KOPT-K1 (cell line): ENCODE results near the gene OR2J2.
"Not testable (repeated sequence)": the region's sequence is repeated elsewhere in the genome, so short reads cannot be mapped to it uniquely, and the experiment has no call there.

Experiments used
- H3K27ac ChIP-seq: fragments of 200-600 bp; sonication (generic); 2 replicates; pipeline ENCODE4 v1.5.1; 2016; ENCODE audit warnings: antibody characterized with exemption, mild to moderate bottlenecking, low read depth, low read length; ENCODE audit not compliant: poor library complexity, severe bottlenecking
- H3K36me3 ChIP-seq: fragments of 200-600 bp; sonication (generic); 2 replicates; pipeline ENCODE4 v1.5.1; 2017; ENCODE audit warnings: antibody characterized with exemption, mild to moderate bottlenecking, low read length, moderate library complexity; ENCODE audit not compliant: insufficient read depth
- H3K9me3 ChIP-seq: fragments of 200-600 bp; sonication (generic); 2 replicates; pipeline ENCODE4 v1.5.1; 2017; ENCODE audit warnings: antibody characterized with exemption, low read length, mild to moderate bottlenecking; ENCODE audit not compliant: insufficient read depth, poor library complexity, severe bottlenecking

Gene OR2J2

DNA sequence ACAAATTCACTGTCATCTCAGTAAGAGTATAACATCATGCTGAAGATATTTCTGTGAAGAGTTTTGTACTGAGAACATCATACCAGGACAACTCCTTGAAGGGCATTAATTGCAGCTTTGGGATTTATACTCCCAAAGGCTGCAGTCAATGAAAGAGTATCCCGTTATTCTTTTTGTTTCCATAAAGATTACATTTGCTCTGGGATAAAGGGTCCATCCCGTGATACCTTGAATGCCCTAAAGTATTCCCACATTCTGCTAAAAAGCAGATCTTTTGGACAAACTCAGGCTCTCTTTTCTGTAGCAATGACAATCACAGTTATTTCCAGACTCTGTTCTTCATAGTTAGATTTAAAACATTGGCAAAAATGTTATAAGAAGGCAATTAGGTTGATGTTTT is at the start of gene OR2J2:
OR2J2 (plus strand) TSS at position 301 of the 400 bp plus-strand sequence. CDS start 2,729 bp downstream, outside the sequence.
- not testable (repeated sequence) for H3K9me3 ChIP-seq, H3K36me3 ChIP-seq, H3K27ac ChIP-seq

DNA sequence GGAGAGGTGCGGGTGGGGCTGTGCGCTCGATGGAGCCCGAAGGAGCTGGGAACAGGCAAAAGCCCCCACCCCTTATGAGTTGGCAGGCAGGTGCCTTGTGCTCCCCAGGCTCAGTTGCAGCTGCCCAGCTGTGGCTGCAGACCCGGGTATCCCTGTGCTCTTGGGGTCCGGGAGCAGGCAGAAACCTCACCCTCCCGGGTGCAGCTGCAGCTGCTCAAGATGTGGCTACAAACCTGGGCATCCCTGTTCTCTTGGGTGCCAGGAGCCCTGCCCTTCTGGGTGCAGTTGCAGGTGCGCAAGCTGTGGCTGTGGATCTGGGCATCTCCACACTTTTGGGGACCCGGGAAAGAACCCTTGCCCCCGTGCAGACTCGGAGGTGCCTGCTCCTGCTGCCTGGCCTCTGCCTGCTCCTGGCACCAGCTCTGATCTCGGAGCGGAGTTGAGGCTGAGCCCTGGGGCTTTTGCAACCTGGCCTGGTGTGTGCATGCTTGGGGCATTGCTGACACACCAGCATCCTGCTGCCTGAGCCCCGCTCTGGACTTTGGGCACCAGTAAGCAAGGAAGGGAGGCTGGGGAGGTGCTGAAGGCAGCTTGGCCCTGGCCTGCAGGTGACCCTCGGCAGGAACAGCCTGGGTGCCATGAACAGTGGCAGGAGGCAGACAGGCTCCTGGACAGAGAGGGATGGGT is 41.2 kb upstream of the OR2J2 start:
- no peak overlapping the region for H3K27ac ChIP-seq
- no peaks in the 10 kb centered on the region for H3K9me3 ChIP-seq
- H3K36me3 ChIP-seq, result no peaks in the 10 kb centered on the region

DNA sequence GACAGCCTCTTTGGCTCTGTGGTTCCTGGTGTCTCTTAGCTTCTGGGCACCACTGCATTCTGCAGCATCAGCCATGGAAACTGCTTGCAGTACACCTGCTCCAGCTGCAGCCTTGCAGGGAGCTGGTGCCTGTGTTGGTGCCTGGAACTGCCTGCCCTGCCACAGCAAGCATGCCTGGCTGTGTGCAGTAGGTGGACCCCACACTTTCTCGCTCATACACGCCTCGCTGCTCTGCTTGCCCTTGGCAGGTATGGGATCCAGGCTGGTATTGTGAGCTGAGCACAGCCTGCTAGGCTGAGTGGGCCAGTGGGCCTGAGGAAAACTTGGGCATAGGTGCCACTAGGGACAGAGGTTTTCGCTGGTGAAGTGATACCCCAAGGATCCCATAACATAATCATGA is 40.1 kb upstream of the OR2J2 start:
- Histone ChIP-seq H3K27ac (no peak overlapping the region), H3K36me3 (no peaks in the 10 kb centered on the region), H3K9me3 (no peaks in the 10 kb centered on the region)

DNA sequence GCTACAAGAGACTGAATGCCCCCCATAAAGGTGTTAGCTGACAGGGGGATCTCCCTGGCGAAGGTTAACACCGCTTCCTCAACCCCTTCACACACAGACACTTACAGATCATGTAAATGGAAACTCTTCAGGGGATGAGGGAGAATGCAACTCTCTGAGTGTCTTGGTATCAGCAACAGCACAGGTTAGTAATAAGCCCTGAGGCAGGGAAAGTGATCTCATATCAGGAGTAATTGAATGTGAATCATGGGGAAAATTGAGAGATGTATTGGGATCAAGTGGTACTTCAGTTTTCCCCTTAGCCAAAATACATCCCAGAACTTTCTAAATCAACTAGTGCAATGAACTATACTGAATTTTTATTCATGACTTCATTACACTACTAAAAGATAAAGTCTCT is 39.0 kb upstream of the OR2J2 start:
- Histone ChIP-seq H3K9me3 (no peaks in the 10 kb centered on the region), H3K36me3 (no peaks in the 10 kb centered on the region), H3K27ac (no peak overlapping the region)

DNA sequence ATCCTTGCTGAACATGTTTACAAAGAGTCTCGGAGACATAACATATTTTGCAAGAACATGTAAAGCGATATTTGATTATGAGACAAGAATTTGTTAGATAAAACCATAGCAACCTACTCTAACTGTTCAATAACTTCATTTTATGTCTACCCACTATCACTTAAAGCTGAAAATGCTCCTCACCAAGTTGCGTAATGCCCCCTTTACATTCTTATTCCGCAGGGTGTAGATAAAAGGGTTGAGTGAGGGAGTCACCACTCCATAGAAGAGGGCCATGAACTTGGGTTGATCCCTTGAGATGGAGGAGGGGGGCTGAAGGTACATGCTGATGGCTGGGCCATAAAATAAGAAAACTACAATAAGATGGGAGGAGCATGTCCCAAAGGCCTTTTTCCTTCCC is 33.0 kb upstream of the OR2J2 start:
- H3K27ac ChIP-seq, result no peak overlapping the region
- H3K9me3 ChIP-seq, result peaks cover 6% of the 10 kb centered on the region
- no peaks in the 10 kb centered on the region for H3K36me3 ChIP-seq

DNA sequence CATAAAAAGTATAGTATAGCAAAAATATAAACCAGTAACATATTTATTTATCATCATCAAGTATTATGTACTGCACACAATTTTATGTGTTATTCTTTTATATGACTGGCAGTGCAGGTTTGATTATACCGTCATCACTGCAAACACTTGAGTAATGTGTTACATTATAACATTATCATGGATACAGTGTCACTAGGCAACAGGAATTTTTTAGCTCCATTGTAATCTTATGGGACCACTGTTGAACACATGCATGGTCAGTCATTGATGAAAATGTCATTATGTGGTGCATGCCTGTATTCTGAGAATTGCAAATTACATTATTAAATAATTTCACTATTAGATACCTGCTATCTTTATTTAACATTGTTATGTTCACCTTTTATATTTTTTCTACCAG is 29.1 kb upstream of the OR2J2 start:
- peaks cover 17% of the 10 kb centered on the region for H3K9me3 ChIP-seq

DNA sequence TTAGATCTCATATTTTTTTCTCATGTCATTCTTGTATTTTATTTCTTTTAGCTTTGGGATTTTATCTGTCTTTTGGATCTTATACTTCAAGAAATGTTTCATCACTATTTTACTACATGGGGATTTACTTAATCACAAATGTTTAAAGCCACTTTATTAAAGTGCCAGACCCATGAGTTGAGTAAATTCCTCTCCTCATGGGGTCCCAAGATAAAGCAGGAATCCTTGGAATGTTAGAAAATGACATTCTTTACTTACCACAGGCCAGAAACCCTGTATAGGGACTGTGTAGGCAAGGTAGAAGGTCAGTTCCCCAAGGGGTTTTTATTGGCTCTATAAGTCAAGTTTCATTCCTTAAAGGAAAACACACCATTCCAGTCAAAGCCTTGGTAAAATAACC is 28.4 kb upstream of the OR2J2 start:
- no peaks in the 10 kb centered on the region for H3K36me3 ChIP-seq
- no peak overlapping the region for H3K27ac ChIP-seq
- H3K9me3 ChIP-seq, result peaks cover 17% of the 10 kb centered on the region

More for the DNA sequence above, 29.1 kb upstream of the OR2J2 start:
- Histone ChIP-seq H3K36me3 (no peaks in the 10 kb centered on the region), H3K27ac (no peak overlapping the region)

DNA sequence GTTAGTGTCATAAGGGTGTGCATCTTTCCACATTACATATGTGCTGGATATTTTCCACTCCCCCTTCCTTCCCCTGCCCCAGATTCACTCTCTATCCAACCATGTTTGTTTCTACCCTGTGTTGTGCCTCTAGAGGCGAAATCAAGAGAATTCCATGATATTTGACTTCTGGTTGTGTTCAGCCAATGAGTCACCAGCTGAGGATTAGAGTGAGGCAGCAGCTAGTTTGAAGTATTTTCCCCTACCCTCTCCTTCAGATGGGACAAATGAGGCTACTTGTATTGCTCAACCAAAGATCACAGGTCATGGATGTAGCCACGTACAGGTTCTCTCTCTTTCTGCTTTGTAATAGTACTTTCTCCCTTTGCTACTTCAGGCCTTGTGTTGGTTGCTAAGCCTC is 24.5 kb upstream of the OR2J2 start:
- Histone ChIP-seq H3K36me3 (no peaks in the 10 kb centered on the region), H3K27ac (no peak overlapping the region), H3K9me3 (peaks cover 17% of the 10 kb centered on the region)

DNA sequence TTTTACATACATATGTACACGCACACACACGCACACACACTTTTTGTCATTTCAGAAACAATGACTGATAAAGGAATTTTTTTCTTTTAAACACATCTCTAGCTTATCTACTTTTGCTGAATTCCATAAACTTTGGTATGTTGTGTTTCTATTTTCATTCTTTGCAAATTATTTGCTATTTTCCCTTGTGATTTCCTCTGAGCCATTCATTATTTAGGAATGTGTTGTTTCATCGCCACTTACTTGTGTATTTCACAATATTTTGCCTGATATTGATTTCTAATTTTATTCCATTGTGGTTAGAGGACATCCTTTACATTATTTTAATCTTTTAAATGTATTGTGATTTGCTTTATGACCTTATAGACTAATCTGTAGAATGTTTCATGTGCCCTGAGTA is 23.6 kb upstream of the OR2J2 start:
- H3K36me3 ChIP-seq, result no peaks in the 10 kb centered on the region
- no peak overlapping the region for H3K27ac ChIP-seq
- H3K9me3 ChIP-seq, result peaks cover 17% of the 10 kb centered on the region

DNA sequence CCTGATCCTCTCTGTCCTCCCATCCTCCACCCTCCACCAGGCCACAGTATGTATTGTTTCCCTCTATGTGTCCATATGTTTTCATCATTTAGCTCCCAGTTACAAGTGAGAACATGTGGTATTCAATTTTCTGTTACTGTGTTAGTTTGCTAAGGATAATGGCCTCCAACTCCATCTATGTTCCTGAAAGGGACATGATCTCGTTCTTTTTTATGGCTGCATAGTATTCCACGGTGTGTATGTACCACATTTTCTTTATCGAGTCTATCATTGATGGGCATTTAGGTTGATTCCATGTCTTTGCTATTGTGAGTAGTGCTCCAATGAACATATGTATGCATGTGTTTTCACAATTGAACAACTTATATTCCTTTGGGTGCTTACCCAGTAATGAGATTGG is 21.3 kb upstream of the OR2J2 start:
- H3K36me3 ChIP-seq, H3K9me3 ChIP-seq, H3K27ac ChIP-seq: not testable (repeated sequence)

DNA sequence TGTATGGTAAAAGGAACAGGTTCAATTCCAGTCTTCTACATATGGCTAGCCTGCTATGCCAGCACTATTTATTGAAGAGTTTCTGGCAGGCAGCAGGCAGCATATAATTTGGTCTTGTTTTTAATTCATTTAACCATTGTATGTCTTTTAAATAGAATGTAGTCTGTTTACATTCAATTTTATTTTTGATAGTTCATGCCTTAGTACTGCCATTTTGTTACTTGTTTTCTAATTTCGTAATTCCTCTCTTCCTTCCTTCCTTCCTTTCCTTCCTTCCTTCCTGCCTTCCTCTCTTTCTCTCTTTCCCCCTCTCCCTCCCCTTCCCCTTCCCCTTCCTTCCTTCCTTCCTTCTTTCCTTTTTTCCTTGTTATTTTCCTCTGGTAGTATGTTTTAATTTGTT is 17.6 kb upstream of the OR2J2 start:
- Histone ChIP-seq H3K36me3 (no peaks in the 10 kb centered on the region), H3K27ac (no peak overlapping the region), H3K9me3 (no peaks in the 10 kb centered on the region)

DNA sequence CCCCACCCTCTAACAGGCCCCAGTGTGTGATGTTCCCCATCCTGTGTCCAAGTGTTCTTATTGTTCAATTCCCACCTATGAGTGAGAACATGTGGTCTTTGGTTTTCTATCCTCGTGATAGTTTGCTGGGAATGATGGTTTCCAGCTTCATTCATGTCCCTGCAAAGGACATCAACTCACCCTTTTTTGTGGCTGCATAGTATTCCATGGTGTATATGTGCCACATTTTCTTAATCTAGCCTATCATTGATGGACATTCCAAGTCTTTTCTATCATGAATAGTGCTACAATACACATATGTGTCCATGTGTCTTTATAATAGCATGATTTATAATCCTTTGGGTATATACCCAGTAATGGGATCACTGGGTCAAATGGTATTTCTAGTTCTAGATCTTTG is 15.5 kb upstream of the OR2J2 start:
- not testable (repeated sequence) for H3K36me3 ChIP-seq, H3K9me3 ChIP-seq

DNA sequence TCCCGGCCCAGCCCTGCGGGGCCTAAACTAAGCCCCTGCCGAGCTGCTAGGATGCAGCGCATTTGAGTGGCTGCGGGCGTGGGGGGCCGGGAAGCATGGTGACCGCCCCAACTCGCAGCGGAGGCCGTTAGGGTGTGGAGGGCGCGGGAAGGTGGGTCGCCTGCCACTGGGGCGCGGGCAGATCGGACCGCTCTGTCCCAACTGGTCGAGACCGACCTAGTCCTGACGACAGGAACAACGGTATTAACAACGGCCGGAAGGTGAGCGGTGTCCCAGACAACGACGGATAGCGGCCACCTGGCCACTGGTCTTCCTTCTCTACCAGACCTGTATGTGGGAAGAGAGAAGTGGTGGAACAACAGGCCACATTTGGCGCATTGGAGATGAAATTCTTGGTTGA is 10.8 kb upstream of the OR2J2 start:
- not testable (repeated sequence) for H3K36me3 ChIP-seq, H3K9me3 ChIP-seq, H3K27ac ChIP-seq

More for the DNA sequence above, 15.5 kb upstream of the OR2J2 start:
- H3K27ac ChIP-seq, result not testable (repeated sequence)

DNA sequence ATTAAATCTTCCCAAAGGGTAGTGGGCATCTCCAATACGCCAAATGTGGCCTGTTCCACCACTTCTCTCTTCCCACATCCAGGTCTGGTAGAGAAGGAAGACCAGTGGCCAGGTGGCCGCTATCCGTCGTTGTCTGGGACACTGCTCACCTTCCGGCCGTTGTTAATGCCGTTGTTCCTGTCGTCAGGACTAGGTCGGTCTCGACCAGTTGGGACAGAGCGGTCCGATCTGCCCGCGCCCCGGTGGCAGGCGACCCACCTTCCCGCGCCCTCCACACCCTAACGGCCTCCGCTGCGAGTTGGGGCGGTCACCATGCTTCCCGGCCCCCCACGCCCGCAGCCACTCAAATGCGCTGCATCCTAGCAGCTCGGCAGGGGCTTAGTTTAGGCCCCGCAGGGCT is 5.1 kb upstream of the OR2J2 start:
- not testable (repeated sequence) for H3K36me3 ChIP-seq, H3K27ac ChIP-seq, H3K9me3 ChIP-seq

DNA sequence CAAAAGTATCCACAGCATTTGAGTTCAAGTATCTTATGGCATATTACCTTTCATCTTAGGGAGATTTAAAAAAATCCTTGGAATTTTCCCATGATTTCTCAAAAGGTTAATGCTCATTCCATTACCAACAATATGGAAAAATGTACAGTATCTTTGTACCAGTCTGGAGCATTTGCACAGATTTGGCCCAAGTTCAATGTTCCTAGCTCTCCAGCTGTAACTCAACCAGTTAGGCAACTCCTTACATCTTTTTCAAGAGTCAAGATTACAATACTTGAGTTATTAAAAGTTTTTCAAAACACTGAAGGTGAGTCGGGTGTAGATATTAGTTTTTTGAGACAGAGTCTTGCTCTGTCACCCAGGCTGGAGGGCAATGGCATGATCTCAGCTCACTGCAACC is 1.0 kb downstream of the OR2J2 start:
- Histone ChIP-seq H3K36me3 (no peaks in the 10 kb centered on the region), H3K9me3 (no peaks in the 10 kb centered on the region), H3K27ac (no peak overlapping the region)

DNA sequence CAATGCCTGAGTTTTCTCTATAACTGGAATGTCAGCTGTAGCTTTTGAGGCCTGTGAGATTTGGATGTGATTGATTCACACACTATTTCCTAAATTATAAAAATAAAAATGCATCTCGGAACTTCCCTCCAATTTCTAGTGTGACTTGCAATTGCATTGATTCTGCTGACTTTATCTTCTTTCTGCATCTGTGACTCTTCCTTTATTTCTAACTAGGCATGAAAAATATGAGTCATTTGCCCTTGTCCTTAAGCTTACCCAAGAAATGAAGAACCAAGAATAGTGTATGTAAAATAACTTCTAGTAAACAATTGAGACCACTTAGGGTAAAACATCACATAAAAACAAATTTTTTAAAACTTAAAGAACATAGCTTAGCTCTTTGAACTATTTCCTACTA is 12.9 kb downstream of the OR2J2 start:
- H3K36me3 ChIP-seq, result no peaks in the 10 kb centered on the region
- no peaks in the 10 kb centered on the region for H3K9me3 ChIP-seq
- H3K27ac ChIP-seq, result no peak overlapping the region
